Thoracic aorta (tissue), 2 donors: ENCODE results near the gene XRCC4. TPM values are rescaled to one million over a fixed set of nuclear protein-coding genes. Genes with fewer than 3 reads are reported as not detected.

Experiments used
- ATAC-seq: fragments of 150-250 bp; one replicate; pipeline ENCODE4 v1.8.0; 2017; ENCODE audit warnings: low read depth; ENCODE audit not compliant: insufficient number of reproducible peaks, low FRiP score
- DNase-seq: peaks from one replicate; pipeline ENCODE4 v3.0.0-alpha.2; 2020; ENCODE audit warnings: low spot score
- H3K27ac ChIP-seq, 2 donors: fragments of 200-600 bp; sonication (generic); 1 replicate in 1 of 2; 2 replicates in 1 of 2; pipeline ENCODE4 v1.5.1; 2016; ENCODE audit warnings: mild to moderate bottlenecking in 2 of 2, moderate library complexity in 2 of 2
- H3K27me3 ChIP-seq: fragments of 200-600 bp; sonication (generic); replicated peaks from 2 replicates; pipeline ENCODE4 v1.6.0; 2016; ENCODE audit warnings: mild to moderate bottlenecking; ENCODE audit not compliant: insufficient read depth
- H3K36me3 ChIP-seq: fragments of 200-600 bp; sonication (generic); one replicate; pipeline ENCODE4 v1.5.1; 2016
- H3K4me1 ChIP-seq, 2 donors: fragments of 200-600 bp; sonication (generic); 1 replicate in 1 of 2; 2 replicates in 1 of 2; pipeline versions ENCODE4 v1.5.1 to v1.6.0; 2016; ENCODE audit warnings: low read depth in 2 of 2, mild to moderate bottlenecking in 1 of 2; ENCODE audit not compliant: control insufficient read depth in 1 of 2
- H3K4me3 ChIP-seq: fragments of 200-600 bp; sonication (generic); 2 replicates; pipeline ENCODE4 v1.5.1; 2016; ENCODE audit warnings: mild to moderate bottlenecking
- H3K9me3 ChIP-seq: fragments of 200-600 bp; sonication (generic); 2 replicates; pipeline ENCODE4 v1.5.1; 2016
- CTCF ChIP-seq: fragments of 200-600 bp; sonication (generic); IDR thresholded peaks from one replicate; pipeline ENCODE4 v1.5.1; 2019; ENCODE audit warnings: antibody characterized with exemption
- total RNA-seq, 2 donors: library from RNA; depleted of rRNA; stranded (reverse); fragments of >200 nt; gene quantifications; one replicate each; pipeline versions ENCODE4 v1.1.0 to v1.2.3, GENCODE V29; 2016

XRCC4 gene
- total RNA-seq, 2 donors from 2014 or later = 7.8 to 11.1 TPM

- no peak for ATAC-seq
- Histone ChIP-seq H3K4me1 (no peaks in the 10 kb centered on the region), H3K27ac (no peak overlapping the region), H3K9me3 (no peaks in the 10 kb centered on the region), H3K36me3 (no peaks in the 10 kb centered on the region), H3K4me3 (no peak overlapping the region), H3K27me3 (no peaks in the 10 kb centered on the region)
- no peak for DNase-seq
- TF ChIP-seq CTCF = no peak
Observed at GRCh38 chr5:83227611-83228010, 150.3 kb downstream of the XRCC4 start.

- ATAC-seq (no peak), DNase-seq (no peak)
- H3K4me1 ChIP-seq = no peaks in the 10 kb centered on the region
- no peaks in the 10 kb centered on the region for H3K27me3 ChIP-seq
- TF ChIP-seq CTCF = no peak
- no peaks in the 10 kb centered on the region for H3K9me3 ChIP-seq
- H3K27ac ChIP-seq = no peak overlapping the region
- H3K4me3 ChIP-seq = no peak overlapping the region
- no peaks in the 10 kb centered on the region for H3K36me3 ChIP-seq
Observed at GRCh38 chr5:83230511-83230910, 153.2 kb downstream of the XRCC4 start.

GRCh38 chr5:83244516-83244915, 167.2 kb downstream of the XRCC4 start:
- no peak for TF ChIP-seq CTCF
- Histone ChIP-seq H3K27ac (no peak overlapping the region), H3K27me3 (no peaks in the 10 kb centered on the region), H3K4me1 (no peaks in the 10 kb centered on the region), H3K36me3 (no peaks in the 10 kb centered on the region), H3K9me3 (no peaks in the 10 kb centered on the region), H3K4me3 (no peak overlapping the region)
- DNase-seq = no peak
- no peak for ATAC-seq

GRCh38 chr5:83245037-83245436, 167.7 kb downstream of the XRCC4 start:
- Histone ChIP-seq H3K27ac (no peak overlapping the region), H3K36me3 (no peaks in the 10 kb centered on the region), H3K4me3 (no peak overlapping the region), H3K9me3 (no peaks in the 10 kb centered on the region), H3K4me1 (no peaks in the 10 kb centered on the region), H3K27me3 (no peaks in the 10 kb centered on the region)
- ATAC-seq (no peak), DNase-seq (no peak)
- TF ChIP-seq CTCF = no peak

GRCh38 chr5:83246071-83246470, 168.7 kb downstream of the XRCC4 start:
- no peaks in the 10 kb centered on the region for H3K4me1 ChIP-seq
- no peak overlapping the region for H3K27ac ChIP-seq
- no peak for ATAC-seq
- H3K9me3 ChIP-seq = no peaks in the 10 kb centered on the region
- H3K27me3 ChIP-seq = no peaks in the 10 kb centered on the region
- no peak for DNase-seq
- no peak overlapping the region for H3K4me3 ChIP-seq
- H3K36me3 ChIP-seq = no peaks in the 10 kb centered on the region
- TF ChIP-seq CTCF = no peak
